Liver (tissue), 9 donors: Measurements from ENCODE around the gene GADL1. TPM values are rescaled to one million over a fixed set of nuclear protein-coding genes. Genes with fewer than 3 reads are reported as not detected.

Experiments used
- DNase-seq: peaks from one replicate; pipeline ENCODE4 v3.0.0-alpha.2; 2017; ENCODE audit warnings: low spot score
- H3K27ac ChIP-seq, 2 donors: one replicate each; pipeline ENCODE4 v1.7.0; 2013; ENCODE audit warnings: inconsistent platforms in 2 of 2, low read length in 2 of 2, control low read depth in 1 of 2, low read depth in 1 of 2, mild to moderate bottlenecking in 1 of 2
- H3K27me3 ChIP-seq, 4 donors: one replicate each; pipeline versions ENCODE4 v1.6.1 to v1.7.0; 2013; ENCODE audit warnings: low read length in 3 of 4, inconsistent platforms in 1 of 4, mild to moderate bottlenecking in 1 of 4, moderate library complexity in 1 of 4; ENCODE audit not compliant: control insufficient read depth in 4 of 4, insufficient read depth in 4 of 4
- H3K36me3 ChIP-seq, 4 donors: one replicate each; pipeline versions ENCODE4 v1.6.1 to v1.7.0; 2013; ENCODE audit warnings: low read length in 3 of 4, mild to moderate bottlenecking in 3 of 4, low read depth in 1 of 4, moderate library complexity in 1 of 4; ENCODE audit not compliant: control insufficient read depth in 4 of 4, insufficient read depth in 3 of 4
- H3K4me1 ChIP-seq, 4 donors: one replicate each; pipeline versions ENCODE4 v1.6.1 to v1.7.0; 2013; ENCODE audit warnings: low read length in 3 of 4, mild to moderate bottlenecking in 3 of 4, moderate library complexity in 1 of 4; ENCODE audit not compliant: control insufficient read depth in 4 of 4, insufficient read depth in 4 of 4
- H3K4me3 ChIP-seq, 3 donors: one replicate each; pipeline versions ENCODE4 v1.6.1 to v1.7.0; 2013; ENCODE audit warnings: low read length in 3 of 3, control low read depth in 1 of 3, low read depth in 1 of 3, mild to moderate bottlenecking in 1 of 3
- H3K9ac ChIP-seq, 2 donors: one replicate each; pipeline ENCODE4 v1.7.0; 2013; ENCODE audit warnings: low read length in 2 of 2, mild to moderate bottlenecking in 2 of 2, moderate library complexity in 2 of 2, control low read depth in 1 of 2, low read depth in 1 of 2
- H3K9me3 ChIP-seq, 4 donors: one replicate each; pipeline versions ENCODE4 v1.6.1 to v1.7.0; 2013; ENCODE audit warnings: low read length in 3 of 4; ENCODE audit not compliant: control insufficient read depth in 4 of 4
- ATF3 ChIP-seq: IDR thresholded peaks from 2 replicates; pipeline ENCODE4 v1.6.1; 2016; ENCODE audit warnings: antibody characterized with exemption
- CTCF ChIP-seq: fragments of 150-350 bp; IDR thresholded peaks from 2 replicates; pipeline ENCODE4 v1.5.1; 2017; ENCODE audit warnings: improper control_type of control experiment, low read depth, low read length; ENCODE audit not compliant: missing input control
- EGR1 ChIP-seq, 2 donors: IDR thresholded peaks; 2 replicates each; pipeline ENCODE4 v1.6.1; 2016 to 2018; ENCODE audit warnings: antibody characterized with exemption in 2 of 2, low read depth in 2 of 2
- FOXA1 ChIP-seq: IDR thresholded peaks from 2 replicates; pipeline ENCODE4 v1.6.1; 2016; ENCODE audit warnings: antibody characterized with exemption
- FOXA2 ChIP-seq: IDR thresholded peaks from 2 replicates; pipeline ENCODE4 v1.6.1; 2016; ENCODE audit warnings: antibody characterized with exemption
- GABPA ChIP-seq, 2 donors: IDR thresholded peaks in 1 of 2; conservative IDR thresholded peaks in 1 of 2; 2 replicates each; pipeline ENCODE4 v1.6.1; 2016; ENCODE audit warnings: antibody characterized with exemption in 2 of 2, mild to moderate bottlenecking in 1 of 2, moderate library complexity in 1 of 2
- HNF4A ChIP-seq, 2 donors: conservative IDR thresholded peaks; 2 replicates each; pipeline ENCODE4 v1.6.1; 2016; ENCODE audit warnings: antibody characterized with exemption in 2 of 2, mild to moderate bottlenecking in 2 of 2
- HNF4G ChIP-seq: IDR thresholded peaks from 2 replicates; pipeline ENCODE4 v1.6.1; 2016; ENCODE audit warnings: antibody characterized with exemption
- JUND ChIP-seq, 2 donors: IDR thresholded peaks; 2 replicates each; pipeline ENCODE4 v1.6.1; 2016; ENCODE audit warnings: antibody characterized with exemption in 2 of 2
- MAX ChIP-seq: IDR thresholded peaks from 2 replicates; pipeline ENCODE4 v1.6.1; 2016; ENCODE audit warnings: antibody characterized with exemption
- NR2F2 ChIP-seq: IDR thresholded peaks from 2 replicates; pipeline ENCODE4 v1.6.1; 2016; ENCODE audit warnings: antibody characterized with exemption
- RAD21 ChIP-seq, 2 donors: IDR thresholded peaks; 2 replicates each; pipeline ENCODE4 v1.6.1; 2016; ENCODE audit warnings: antibody characterized with exemption in 2 of 2, mild to moderate bottlenecking in 2 of 2
- REST ChIP-seq: IDR thresholded peaks from 2 replicates; pipeline ENCODE4 v1.6.1; 2016; ENCODE audit warnings: antibody characterized with exemption, mild to moderate bottlenecking
- RXRA ChIP-seq, 2 donors: IDR thresholded peaks; 2 replicates each; pipeline ENCODE4 v1.6.1; 2017 to 2018; ENCODE audit warnings: antibody characterized with exemption in 2 of 2, mild to moderate bottlenecking in 1 of 2
- SP1 ChIP-seq: IDR thresholded peaks from 2 replicates; pipeline ENCODE4 v1.6.1; 2018; ENCODE audit warnings: antibody characterized with exemption, mild to moderate bottlenecking
- TAF1 ChIP-seq: conservative IDR thresholded peaks from 2 replicates; pipeline ENCODE4 v1.6.1; 2016; ENCODE audit warnings: antibody characterized with exemption, mild to moderate bottlenecking
- YY1 ChIP-seq: IDR thresholded peaks from 2 replicates; pipeline ENCODE4 v1.6.1; 2016; ENCODE audit warnings: antibody characterized with exemption, mild to moderate bottlenecking
- ZBTB33 ChIP-seq: IDR thresholded peaks from 2 replicates; pipeline ENCODE4 v1.6.1; 2016; ENCODE audit warnings: antibody characterized with exemption
- WGBS: extraction: QIAGEN DNeasy Blood & Tissue Kit; methylation state at CpG from one replicate; pipeline ENCODE4 v1.1.7; 2013; 5-methylcytosine and 5-hydroxymethylcytosine counted together
- polyA plus RNA-seq, 2 donors: library from polyadenylated mRNA; stranded (reverse) in 1 of 2; unstranded in 1 of 2; fragments of 200-250 nt in 1 of 2; fragments of >200 nt in 1 of 2; fragmentation: Nextera tagmentation in 1 of 2; extraction: Ambion mirVana in 1 of 2; gene quantifications; one replicate each; pipeline versions ENCODE4 v1.2.1 to v1.2.3, GENCODE V29; 2013 to 2015
- total RNA-seq, 2 donors: library from RNA; depleted of rRNA; stranded (reverse); fragments of >200 nt; gene quantifications; one replicate each; pipeline ENCODE4 v1.2.3, GENCODE V29; 2014
- donor health status: healthy.
- donor health status: healthy.
- donor health status: healthy.
- donor health status: healthy.
- donor health status: healthy.

Gene GADL1
- total and polyA plus RNA-seq, 4 donors = not detected

- H3K4me3 ChIP-seq = no peak overlapping the region
- 69% methylated on average over 4 of the region's 4 CpGs for WGBS
- H3K27me3 ChIP-seq = no peaks in the 10 kb centered on the region
- no peak overlapping the region for H3K27ac ChIP-seq
- H3K36me3 ChIP-seq = no peaks in the 10 kb centered on the region
- no peak overlapping the region for H3K9ac ChIP-seq
- no peak for DNase-seq
- H3K9me3 ChIP-seq = no peaks in the 10 kb centered on the region
- no peak for TF ChIP-seq RXRA (IDR thresholded peaks at IDR 0.05)
- TF ChIP-seq SP1 = no peak
- TF ChIP-seq HNF4G = no peak
- TF ChIP-seq YY1 = no peak
- TF ChIP-seq GABPA (IDR thresholded peaks at IDR 0.05 in 1 of 2, conservative IDR thresholded peaks at IDR 0.05 in 1 of 2) = no peak
- no peak for TF ChIP-seq NR2F2
- TF ChIP-seq HNF4A (conservative IDR thresholded peaks at IDR 0.05) = no peak
- no peak for TF ChIP-seq ZBTB33
- no peak for TF ChIP-seq ATF3
- no peak for TF ChIP-seq RAD21 (IDR thresholded peaks at IDR 0.05)
- TF ChIP-seq EGR1 (IDR thresholded peaks at IDR 0.05; ENCODE audit: low read depth in 2 of 2) = no peak
- no peak for TF ChIP-seq MAX
- TF ChIP-seq TAF1 = no peak
- TF ChIP-seq REST = no peak
- no peak for TF ChIP-seq JUND (IDR thresholded peaks at IDR 0.05)
- TF ChIP-seq CTCF = no peak
- TF ChIP-seq FOXA2 = no peak
- no peak for TF ChIP-seq FOXA1
- H3K4me1 ChIP-seq = no peaks in the 10 kb centered on the region
Measured at GRCh38 chr3:30712991-30713390, 181.5 kb downstream of the GADL1 start.

GRCh38 chr3:30711867-30712266, 182.6 kb downstream of the GADL1 start:
- WGBS = 85% methylated on average over 2 of the region's 2 CpGs

More at GRCh38 chr3:30711867-30712266, 182.6 kb downstream of the GADL1 start:
- Histone ChIP-seq H3K9ac (no peak overlapping the region), H3K27me3 (no peaks in the 10 kb centered on the region), H3K9me3 (no peaks in the 10 kb centered on the region), H3K4me1 (no peaks in the 10 kb centered on the region), H3K27ac (no peak overlapping the region), H3K36me3 (no peaks in the 10 kb centered on the region), H3K4me3 (no peak overlapping the region)
- TF ChIP-seq CTCF (no peak), MAX (no peak), EGR1 (IDR thresholded peaks at IDR 0.05; ENCODE audit: low read depth in 2 of 2) (no peak), HNF4A (conservative IDR thresholded peaks at IDR 0.05) (no peak), FOXA2 (no peak), FOXA1 (no peak), TAF1 (no peak), NR2F2 (no peak)
- no peak for DNase-seq
